ENCODE results near the gene EZH2. TPM values are rescaled to one million over a fixed set of nuclear protein-coding genes. Genes with fewer than 3 reads are reported as not detected.

The EZH2 gene
- total RNA-seq, 1 experiment from 2014 or later: 30.5 TPM

GRCh38 chr7:148813890-148814289, 70.2 kb downstream of the EZH2 start:
- H3K9ac ChIP-seq (ENCODE audit: low read length): no peak overlapping the region
- H3K27ac ChIP-seq (ENCODE audit: low read length): no peak overlapping the region
- no peak for DNase-seq
- no peaks in the 10 kb centered on the region for H3K9me3 ChIP-seq (ENCODE audit: low read length)
- 0 out of 2 replicates have a peak, but pooled peaks cover 3% of the 10 kb centered on the region for H4K20me1 ChIP-seq (ENCODE audit: low read length)
- no peaks in the 10 kb centered on the region for H3K79me2 ChIP-seq (ENCODE audit: low read length)
- H3K4me1 ChIP-seq (ENCODE audit: insufficient read depth, low read length): no peaks in the 10 kb centered on the region
- no TSS peak for BruUV-seq (replicated peaks)
- H3K27me3 ChIP-seq (ENCODE audit: low read length): no peaks in the 10 kb centered on the region
- H3K4me2 ChIP-seq (ENCODE audit: low read length): no peak overlapping the region
- H3K9me2 ChIP-seq (replicated peaks; ENCODE audit: low read length): no peaks in the 10 kb centered on the region
- H3K4me3 ChIP-seq (ENCODE audit: low read length): no peak overlapping the region
- no peak overlapping the region for H2AFZ ChIP-seq (ENCODE audit: low read length)
- CTCF ChIA-PET: no interaction called here
- H3F3A ChIP-seq (ENCODE audit: low read length, unreplicated experiment): no peaks in the 10 kb centered on the region
- no peak for ATAC-seq
- POLR2A ChIA-PET (ENCODE audit: unreplicated experiment): no interaction called here
- no peak for TF ChIP-seq CTCF (conservative IDR thresholded peaks at IDR 0.05; ENCODE audit: low read depth, low read length)
- TF ChIP-seq EZH2 (IDR thresholded peaks at IDR 0.05; ENCODE audit: low read length, unreplicated experiment): no peak
- no peak for TF ChIP-seq EZH2phosphoT487 (IDR thresholded peaks at IDR 0.05; ENCODE audit: borderline replicate concordance, low read length)
- peaks cover 63% of the 10 kb centered on the region for H3K36me3 ChIP-seq (ENCODE audit: low read depth, low read length)
- intact Hi-C loops (cut with micrococcal nuclease): no loop called here

- Histone ChIP-seq H3F3A (ENCODE audit: low read length, unreplicated experiment) (no peaks in the 10 kb centered on the region), H3K36me3 (ENCODE audit: low read depth, low read length) (peaks cover 66% of the 10 kb centered on the region), H3K9me3 (ENCODE audit: low read length) (no peaks in the 10 kb centered on the region), H3K4me3 (ENCODE audit: low read length) (no peak overlapping the region), H3K4me1 (ENCODE audit: insufficient read depth, low read length) (no peaks in the 10 kb centered on the region), H3K27me3 (ENCODE audit: low read length) (no peaks in the 10 kb centered on the region), H3K79me2 (ENCODE audit: low read length) (no peaks in the 10 kb centered on the region), H2AFZ (ENCODE audit: low read length) (no peak overlapping the region), H3K9me2 (replicated peaks; ENCODE audit: low read length) (no peaks in the 10 kb centered on the region), H3K9ac (ENCODE audit: low read length) (no peak overlapping the region), H3K4me2 (ENCODE audit: low read length) (no peak overlapping the region), H4K20me1 (ENCODE audit: low read length) (0 out of 2 replicates have a peak, but pooled peaks cover 3% of the 10 kb centered on the region), H3K27ac (ENCODE audit: low read length) (no peak overlapping the region)
- CTCF ChIA-PET: no interaction called here
- ATAC-seq (no peak), DNase-seq (no peak)
- TF ChIP-seq CTCF (conservative IDR thresholded peaks at IDR 0.05; ENCODE audit: low read depth, low read length) (no peak), EZH2 (IDR thresholded peaks at IDR 0.05; ENCODE audit: low read length, unreplicated experiment) (no peak), EZH2phosphoT487 (IDR thresholded peaks at IDR 0.05; ENCODE audit: borderline replicate concordance, low read length) (no peak)
- no TSS peak for BruUV-seq (replicated peaks)
- intact Hi-C loops (cut with micrococcal nuclease): no loop called here
- POLR2A ChIA-PET (ENCODE audit: unreplicated experiment): no interaction called here
Observed at GRCh38 chr7:148811892-148812291, 72.2 kb downstream of the EZH2 start.

GRCh38 chr7:148809856-148810255, 74.2 kb downstream of the EZH2 start:
- no peak overlapping the region for H3K27ac ChIP-seq (ENCODE audit: low read length)
- intact Hi-C loops (cut with micrococcal nuclease): no loop called here
- TF ChIP-seq EZH2phosphoT487 (IDR thresholded peaks at IDR 0.05; ENCODE audit: borderline replicate concordance, low read length): no peak
- no peak for TF ChIP-seq EZH2 (IDR thresholded peaks at IDR 0.05; ENCODE audit: low read length, unreplicated experiment)
- TF ChIP-seq CTCF (conservative IDR thresholded peaks at IDR 0.05; ENCODE audit: low read depth, low read length): no peak
- H3F3A ChIP-seq (ENCODE audit: low read length, unreplicated experiment): no peaks in the 10 kb centered on the region
- POLR2A ChIA-PET (ENCODE audit: unreplicated experiment): no interaction called here
- H4K20me1 ChIP-seq (ENCODE audit: low read length): 0 out of 2 replicates have a peak, but pooled peaks cover 3% of the 10 kb centered on the region
- no peaks in the 10 kb centered on the region for H3K4me1 ChIP-seq (ENCODE audit: insufficient read depth, low read length)
- H3K36me3 ChIP-seq (ENCODE audit: low read depth, low read length): peaks cover 53% of the 10 kb centered on the region
- ATAC-seq: no peak
- H3K9ac ChIP-seq (ENCODE audit: low read length): no peak overlapping the region
- no peak overlapping the region for H3K4me3 ChIP-seq (ENCODE audit: low read length)
- H3K27me3 ChIP-seq (ENCODE audit: low read length): no peaks in the 10 kb centered on the region
- no peak overlapping the region for H2AFZ ChIP-seq (ENCODE audit: low read length)
- H3K9me3 ChIP-seq (ENCODE audit: low read length): no peaks in the 10 kb centered on the region
- BruUV-seq (replicated peaks): no TSS peak
- DNase-seq: no peak
- CTCF ChIA-PET: no interaction called here
- H3K4me2 ChIP-seq (ENCODE audit: low read length): no peak overlapping the region
- no peaks in the 10 kb centered on the region for H3K9me2 ChIP-seq (replicated peaks; ENCODE audit: low read length)
- H3K79me2 ChIP-seq (ENCODE audit: low read length): no peaks in the 10 kb centered on the region

Data from PC-3 (cell line).